Measurements from ENCODE around the gene BCL2L14.

Gene BCL2L14, protein sequence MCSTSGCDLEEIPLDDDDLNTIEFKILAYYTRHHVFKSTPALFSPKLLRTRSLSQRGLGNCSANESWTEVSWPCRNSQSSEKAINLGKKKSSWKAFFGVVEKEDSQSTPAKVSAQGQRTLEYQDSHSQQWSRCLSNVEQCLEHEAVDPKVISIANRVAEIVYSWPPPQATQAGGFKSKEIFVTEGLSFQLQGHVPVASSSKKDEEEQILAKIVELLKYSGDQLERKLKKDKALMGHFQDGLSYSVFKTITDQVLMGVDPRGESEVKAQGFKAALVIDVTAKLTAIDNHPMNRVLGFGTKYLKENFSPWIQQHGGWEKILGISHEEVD

DNA sequence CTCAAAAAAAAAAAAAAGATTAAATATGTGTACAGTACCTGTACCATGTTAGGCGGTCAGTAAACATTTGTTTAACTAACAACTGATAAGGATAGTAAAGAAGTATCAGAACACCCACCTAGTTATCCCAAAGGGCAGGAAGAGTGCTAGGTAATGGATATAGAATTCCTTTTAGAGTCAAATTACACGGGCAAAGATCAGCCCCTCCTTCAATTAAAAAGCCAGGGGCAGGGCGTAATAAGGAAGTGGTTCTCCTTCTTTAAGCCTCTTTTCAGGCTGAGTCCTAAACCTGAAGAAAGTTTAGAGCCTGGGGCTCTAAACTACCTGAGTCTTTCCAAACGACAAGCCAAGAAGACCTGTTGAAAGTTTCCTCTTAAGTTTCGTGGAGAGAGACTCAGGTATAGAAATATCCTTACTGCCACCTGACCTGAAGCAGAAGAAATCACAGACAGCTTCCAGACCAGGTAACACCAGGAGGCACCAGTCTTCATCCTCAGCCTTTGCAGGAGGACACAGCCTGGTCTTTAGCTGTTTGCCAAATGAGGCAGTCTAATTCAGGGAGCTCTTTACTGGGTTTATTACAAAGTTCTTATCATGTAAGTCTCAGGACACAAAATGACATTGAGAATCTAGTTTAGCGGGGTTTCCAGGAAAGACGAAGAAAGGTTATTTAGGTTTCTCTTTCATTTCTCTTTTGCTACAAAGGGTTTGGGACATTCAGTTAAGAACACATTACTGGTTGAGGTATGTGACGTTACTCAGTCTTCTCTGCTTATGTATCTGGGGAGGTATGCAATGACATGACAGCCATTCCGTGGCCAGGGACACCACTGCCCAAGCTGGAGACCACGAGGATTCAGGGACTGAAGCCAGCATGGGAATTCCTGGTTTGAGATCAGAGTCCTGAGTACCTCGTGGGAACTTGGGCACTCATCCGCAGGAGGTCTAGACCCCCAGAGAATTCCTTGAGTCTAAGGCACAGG lies at the start of gene BCL2L14:
BCL2L14 (plus strand) TSS at position 266 of the 983 bp plus-strand sequence. CDS start 8,367 bp downstream, outside the sequence.
- DNase-seq (ENCODE audit: low read depth): no peak

DNA sequence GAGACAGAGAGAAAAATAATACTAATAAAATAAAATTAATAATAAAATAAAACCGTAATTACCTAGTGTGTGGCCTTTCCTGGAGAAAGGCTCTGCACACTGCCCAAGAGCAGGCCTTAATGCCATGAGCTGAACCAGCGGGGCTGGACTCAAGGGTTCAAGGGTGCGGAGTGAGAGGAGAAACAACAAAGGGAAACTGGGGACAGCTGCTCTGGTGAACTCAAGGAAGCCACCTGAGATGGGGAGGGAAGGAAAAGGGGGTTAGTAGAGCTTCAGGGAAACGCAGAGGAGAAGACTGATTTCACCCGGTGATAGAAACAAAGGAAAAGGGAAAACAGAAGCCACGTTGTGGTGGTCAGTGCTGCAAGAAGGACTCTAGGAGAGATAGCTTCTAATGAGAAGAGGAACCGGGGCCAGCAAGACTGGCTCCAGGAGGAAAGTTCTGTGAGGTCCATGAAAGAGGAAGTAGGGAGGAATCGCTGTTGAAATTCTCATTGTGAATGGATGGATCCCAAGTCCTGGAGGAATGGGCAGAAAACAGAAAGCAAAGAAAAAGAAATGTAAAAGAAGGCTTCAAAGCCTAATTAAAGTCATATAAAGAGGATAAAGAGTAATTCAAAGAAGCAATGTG lies 48.3 kb upstream of the BCL2L14 start:
- no peak for DNase-seq (ENCODE audit: low read depth)

DNA sequence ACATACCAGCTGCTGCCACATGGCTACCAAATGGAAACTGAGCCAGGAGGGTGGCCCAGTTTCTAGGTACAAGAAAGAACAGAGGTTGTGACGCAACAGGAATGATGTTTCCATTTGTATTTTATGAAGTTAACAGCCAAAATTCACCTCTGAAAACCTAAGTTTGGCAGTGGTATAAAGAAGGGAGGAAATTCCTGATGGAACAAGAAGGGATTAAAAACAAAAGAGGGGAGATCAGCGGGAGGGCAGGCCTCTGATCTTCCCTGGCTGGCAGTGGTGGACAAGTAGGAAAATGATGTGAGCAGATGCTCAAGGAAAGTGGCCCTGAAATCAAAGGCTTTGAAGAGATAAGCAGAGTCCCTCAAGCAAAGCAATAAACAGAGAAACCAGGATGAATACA lies 47.3 kb upstream of the BCL2L14 start:
- DNase-seq (ENCODE audit: low read depth): no peak

DNA sequence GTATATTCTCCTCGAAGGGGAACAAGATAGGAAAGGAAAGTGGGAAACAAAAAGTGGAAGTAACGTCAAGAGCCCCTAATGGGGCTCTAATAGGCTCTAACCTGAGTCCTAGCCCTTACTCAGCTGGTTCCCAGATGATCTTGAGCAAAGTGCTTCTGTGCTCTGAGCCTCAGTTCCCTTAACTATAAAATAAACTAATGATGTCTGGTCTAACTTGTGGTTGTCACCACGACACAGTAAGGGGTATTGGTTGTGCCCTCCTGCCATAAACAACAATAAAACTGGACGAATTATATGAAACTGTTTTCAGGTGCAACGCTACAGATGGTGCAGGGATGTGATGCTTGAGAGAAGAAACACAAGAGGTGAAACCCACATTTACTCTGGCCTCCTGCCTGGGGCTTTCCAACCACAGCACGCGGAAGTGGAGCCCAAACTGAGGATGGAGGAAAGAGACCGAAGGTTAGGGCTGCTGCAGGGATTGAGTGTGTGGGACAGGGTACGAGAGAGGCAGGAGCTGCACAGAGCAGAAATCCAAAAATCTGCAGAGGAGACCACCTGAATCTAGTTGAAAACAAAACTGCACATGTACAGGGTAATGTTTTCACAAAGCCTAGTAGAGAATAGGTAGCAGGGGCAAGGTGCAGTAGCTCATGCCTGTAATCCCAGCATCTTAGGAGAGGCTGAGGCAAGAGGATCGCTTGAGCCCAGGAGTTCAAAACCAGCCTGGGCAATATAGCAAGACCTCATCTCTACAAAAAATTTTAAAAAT lies 45.6 kb upstream of the BCL2L14 start:
- no peak for DNase-seq (ENCODE audit: low read depth)

DNA sequence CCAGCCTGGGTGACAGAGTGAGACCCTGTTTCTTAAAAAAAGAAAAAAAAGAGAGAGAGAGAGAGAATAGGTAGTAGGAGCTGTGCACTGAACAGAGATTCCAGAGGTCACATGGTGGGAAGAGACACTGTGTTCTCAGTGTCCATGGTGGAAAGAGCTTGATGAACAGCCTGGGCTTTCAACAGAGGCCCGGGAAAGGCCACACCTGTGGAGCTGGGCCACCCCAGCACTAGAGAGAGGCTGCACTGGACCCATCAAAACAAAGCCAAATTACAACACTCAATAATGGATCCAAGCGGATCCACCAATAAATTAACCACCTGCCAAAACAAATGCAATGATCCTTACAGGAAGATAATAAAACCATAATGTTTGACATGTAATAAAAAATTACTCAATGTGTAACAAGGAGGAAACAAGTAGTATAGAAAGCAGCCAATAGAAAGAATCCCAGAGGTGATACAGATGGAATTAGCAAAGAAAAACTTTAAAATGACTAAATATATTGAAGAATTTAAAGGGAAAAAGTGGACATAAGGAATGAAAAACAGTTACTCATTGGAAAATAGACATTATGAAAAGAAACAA lies 44.8 kb upstream of the BCL2L14 start:
- no peak for DNase-seq (ENCODE audit: low read depth)

DNA sequence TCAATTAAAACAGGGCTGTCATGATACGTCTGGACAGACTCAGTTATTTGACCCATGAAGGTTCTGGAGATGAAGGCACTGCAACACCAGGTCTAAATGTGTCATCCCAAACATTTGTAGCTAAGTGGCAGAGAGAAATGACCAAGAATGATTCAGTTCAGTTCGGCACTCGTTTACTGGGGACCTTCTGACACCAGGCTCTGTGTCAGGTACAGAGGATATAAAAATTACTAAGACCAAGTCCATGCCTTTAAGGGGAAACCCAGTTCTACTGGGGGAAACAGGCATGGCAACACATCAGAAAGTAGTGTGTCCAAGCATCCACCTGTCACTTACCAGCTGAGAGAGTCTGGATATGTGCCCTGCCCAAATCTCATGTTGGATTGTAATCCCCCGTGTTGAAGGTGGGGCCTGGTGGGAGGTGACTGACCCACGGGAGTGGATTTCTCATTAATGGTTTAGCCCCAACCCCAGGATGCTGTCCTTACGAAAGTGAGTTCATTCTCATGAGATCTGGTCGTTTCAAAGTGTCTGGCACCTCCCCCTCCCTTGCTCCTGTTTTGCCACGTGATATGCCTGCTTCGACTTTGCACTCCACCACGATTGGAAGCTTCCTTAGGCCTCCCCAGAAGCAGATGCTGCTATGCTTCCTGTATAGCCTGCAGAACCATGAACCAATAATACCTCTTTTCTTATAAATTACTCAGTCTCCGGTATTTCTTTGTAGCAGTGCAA lies 41.9 kb upstream of the BCL2L14 start:
- no peak for DNase-seq (ENCODE audit: low read depth)

DNA sequence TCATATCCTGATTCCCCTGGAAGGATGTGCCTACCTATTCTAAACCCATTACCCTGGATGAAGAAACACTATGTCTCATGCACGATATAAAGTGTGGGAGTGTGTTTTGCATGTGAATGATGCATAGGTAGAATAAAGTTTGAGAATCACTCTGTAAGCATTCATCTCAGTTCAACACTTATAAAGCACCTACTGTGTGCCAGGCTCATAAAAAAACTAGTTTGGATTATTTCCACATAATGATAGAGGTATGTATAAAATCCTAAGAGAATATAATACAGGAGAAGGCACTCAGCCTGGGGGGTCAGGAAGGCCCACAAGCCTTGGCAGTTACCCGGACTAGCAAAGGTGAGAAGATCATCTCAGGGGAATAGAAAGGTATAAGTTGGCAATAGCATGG lies 41.1 kb upstream of the BCL2L14 start:
- DNase-seq (ENCODE audit: low read depth): no peak

DNA sequence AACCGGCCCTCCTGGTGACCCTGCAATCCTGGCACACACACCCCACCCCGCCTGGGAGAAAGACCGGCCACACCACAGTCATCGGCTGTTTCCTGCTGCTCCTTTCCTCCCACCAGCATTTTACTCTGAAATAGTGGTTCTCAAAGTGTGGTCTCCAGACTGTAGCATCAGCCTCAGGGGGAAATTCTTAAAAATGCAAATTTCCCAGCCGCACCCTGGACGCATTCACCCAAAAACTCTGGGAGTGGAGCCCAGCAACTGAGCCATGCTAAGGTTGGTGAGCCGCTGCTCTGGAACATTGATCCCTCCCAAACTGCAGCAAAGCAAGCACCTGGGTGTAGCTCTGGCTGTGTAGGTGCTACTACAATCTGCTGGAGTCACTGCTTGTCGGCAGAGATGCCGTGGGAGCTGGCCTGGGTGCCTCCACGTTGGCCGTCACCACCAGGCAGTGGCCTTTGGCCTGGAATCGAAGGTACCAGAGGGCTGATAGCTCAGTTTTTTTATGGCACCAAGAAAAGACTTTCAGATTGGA lies 38.4 kb upstream of the BCL2L14 start:
- no peak for DNase-seq (ENCODE audit: low read depth)

DNA sequence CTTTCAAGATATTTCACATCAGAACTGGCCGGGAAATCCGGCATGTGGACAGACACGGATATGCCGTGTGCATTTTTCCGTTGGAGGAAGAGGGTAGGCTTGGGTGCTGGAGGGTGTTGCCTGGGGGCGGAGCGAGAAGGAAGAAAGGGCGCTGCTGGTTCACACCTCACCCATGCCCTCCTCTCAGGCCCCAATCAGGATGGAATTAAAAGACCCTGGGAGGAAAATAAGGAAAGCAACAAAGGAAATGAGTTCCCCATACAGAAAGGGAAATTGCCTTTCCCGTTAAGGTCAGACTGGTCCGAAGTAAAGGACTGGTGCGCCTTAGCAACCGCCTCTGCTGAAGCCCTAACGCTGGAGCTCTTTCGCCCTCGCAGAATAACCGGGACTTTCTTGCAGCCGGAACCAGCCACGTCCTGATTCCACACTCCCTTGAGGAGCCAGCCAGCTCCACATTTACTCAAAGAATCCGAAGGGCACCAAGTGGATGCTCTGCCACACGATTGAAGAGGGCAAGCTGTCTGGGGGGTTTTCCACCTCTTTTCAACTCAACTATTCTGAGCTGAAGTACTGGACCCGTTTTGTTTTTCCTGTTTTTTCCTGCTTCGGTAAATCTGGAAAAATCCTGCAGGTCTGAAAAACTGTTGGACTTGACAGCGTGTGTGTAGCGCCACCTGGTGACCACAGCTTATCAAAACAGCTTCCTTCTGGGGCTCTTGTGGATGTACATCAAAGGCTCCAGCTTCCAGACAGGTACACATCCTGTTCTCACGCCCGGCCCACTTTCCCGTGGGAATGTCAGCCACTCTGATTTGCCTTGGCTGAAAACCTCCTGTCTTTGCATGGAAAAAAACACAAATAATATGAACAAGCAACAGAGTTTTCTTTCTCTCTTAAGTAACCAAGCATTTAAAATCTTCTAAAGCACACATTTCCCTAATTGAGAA lies 37.6 kb upstream of the BCL2L14 start:
- peak; percentile 65 for DNase-seq (ENCODE audit: low read depth)

DNA sequence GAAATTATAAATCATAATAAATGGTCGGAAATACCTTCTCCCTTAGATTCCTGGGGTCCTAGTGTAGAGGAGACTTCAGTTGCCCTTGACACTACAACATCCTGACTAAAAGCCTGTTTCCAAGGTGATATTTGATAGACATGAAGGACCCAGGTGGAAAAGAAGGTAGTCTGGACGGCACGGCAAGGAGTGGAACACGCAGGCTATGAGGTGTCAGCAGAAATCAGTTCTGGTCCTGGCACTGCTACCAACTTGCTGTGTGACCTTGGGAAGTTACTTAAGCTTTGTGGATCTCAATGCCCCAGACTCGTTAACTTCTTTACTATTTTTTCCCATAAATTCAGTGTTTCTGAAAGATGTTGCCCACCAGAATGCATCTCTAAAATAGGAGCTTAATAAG lies 36.9 kb upstream of the BCL2L14 start:
- DNase-seq (ENCODE audit: low read depth): no peak

DNA sequence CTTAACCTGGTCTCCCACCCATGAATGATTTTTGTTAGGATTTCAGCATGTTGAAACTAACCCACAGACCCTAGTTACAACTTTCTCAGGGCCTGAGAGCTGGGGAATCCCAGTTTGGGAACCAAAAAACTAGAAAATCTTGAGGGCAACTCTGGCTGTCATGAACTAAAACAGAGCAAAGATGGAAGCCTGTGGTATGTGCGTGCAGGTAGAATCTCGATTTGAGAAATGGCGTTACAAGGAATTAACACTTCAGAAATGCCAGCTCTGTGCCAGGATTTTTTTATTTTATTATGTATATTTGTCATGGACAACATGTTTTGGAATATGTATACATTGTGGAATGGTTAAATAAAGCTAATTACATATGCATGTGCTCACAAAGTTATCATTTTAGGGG lies 36.4 kb upstream of the BCL2L14 start:
- DNase-seq (ENCODE audit: low read depth): no peak

DNA sequence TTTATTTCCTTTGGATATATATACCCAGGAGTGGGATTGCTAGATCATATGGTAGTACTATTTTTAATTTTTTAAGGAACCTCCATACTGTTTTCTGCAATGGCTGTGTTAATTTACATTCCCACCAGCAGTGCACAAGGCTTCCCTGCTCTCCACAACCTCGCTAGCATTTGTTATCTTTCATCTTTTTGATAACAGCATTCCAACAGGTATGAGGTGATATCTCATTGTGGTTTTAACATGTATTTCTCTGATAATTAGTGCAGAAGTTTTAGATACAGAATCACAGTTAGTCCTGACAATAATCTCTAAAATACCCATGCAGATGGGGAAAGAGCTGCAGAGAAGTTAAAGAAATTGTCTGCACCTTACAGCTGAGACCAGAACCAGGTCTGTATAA lies 35.5 kb upstream of the BCL2L14 start:
- DNase-seq (ENCODE audit: low read depth): no peak

DNA sequence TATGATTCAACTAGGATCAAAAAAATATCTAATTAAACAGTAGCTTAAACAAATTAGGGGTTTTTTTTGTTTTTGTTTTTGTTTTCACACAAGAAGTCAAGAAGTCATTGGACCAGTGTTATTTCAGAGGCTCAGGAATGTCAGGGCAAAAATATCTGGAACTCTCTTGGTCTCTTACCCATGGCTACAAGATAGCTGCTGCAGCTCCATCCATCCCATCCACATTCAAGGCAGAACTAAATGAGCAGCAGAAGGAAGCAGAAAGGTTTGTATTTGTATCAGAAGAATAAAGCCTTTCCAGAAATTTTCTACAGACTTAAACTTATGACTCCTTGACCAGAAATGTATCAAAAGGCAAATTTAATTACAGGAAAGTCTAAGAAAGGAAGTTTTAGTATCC lies 33.8 kb upstream of the BCL2L14 start:
- DNase-seq (ENCODE audit: low read depth): no peak

DNA sequence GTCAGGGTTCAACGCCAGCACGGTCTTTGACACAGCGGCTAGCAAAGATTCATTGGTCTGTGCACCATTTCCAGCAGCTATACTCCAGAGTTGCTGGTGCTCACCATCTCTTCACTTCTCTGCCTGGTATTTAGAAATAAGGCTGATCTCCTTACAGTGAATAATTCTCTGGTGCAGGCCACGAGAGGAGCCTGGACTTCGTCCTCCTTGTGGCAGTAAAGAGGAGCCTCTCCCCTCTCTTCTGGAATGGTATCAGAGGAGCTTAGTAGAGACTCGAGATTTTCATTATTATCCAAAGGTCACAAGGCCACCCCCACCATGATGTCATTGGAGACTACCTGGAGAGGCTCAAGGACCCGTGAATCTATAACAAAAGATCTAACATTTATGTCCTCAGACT lies 30.8 kb upstream of the BCL2L14 start:
- no peak for DNase-seq (ENCODE audit: low read depth)

DNA sequence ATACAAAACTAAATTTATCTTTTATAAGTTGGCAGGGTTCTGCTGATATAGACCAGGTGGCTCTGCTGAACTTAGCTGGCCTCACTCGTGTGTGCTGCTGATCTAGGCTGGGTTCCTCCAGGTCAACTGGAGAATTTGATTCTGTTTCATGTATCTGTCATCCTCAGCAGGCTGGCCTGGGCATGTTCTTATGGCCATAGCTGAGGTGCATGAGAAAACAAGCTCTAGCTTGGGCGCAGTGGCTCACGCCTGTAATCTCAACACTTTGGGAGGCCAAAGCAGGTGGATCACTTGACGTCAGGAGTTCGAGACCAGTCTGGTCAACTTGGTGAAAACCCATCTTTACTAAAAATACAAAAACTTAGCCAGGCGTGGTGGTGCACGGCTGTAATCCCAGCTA lies 24.3 kb upstream of the BCL2L14 start:
- DNase-seq (ENCODE audit: low read depth): no peak

DNA sequence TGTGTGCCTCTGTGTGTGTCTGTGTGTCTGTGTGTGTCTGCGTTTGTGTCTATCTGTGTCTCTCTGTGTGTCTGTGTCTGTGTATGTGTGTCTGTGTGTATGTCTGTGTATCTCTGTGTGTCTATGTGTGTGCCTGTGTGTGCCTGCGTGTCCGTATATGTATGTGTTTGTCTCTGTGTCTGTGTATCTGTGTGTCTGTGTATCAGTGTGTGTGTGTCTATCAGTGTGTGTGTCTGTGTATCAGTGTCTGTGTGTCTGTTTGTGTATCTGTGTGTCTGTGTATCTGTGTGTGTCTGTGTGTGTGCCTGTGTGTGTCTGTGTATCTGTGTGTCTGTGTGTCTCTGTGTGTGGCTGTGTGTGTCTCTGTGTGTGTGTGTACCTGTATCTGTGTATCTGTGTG lies 23.1 kb upstream of the BCL2L14 start:
- DNase-seq (ENCODE audit: low read depth): no peak

DNA sequence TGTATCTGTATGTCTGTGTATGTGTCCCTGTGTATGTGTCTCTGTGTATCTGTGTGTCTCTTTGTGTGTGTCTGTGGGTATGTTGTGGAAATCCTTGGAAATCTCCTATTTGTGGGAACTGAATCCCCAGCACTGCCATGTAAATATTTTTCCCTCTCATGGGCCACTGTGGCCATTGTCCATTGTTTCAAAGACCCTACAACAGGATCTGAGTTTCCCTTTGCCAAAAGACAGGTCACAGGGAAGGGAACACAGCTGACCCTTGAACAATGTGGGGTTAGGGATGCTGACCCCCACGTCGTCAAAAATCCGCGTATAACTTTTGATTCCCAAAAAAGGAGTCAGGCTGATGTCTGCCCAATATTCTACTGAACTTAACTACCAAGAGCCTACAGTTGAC lies 22.5 kb upstream of the BCL2L14 start:
- no peak for DNase-seq (ENCODE audit: low read depth)

DNA sequence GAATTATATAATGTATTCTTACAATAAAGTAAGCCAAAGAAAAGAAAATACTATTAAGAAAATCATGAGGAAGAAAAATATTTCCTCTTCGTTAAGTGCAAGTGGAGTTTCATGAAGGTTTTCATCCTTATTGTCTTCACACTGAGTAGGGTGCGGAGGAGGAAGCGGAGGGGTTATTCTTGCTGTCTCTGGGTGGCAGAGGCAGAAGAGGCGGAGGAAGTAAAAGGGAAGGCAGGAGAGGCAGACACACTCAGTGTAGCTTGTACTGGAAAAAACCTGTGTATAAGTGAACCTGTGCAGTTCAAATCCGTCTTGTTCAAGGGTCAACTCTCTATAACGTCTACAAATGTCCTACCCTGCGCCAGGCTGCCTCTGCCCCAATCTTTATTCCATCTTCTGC lies 22.0 kb upstream of the BCL2L14 start:
- DNase-seq (ENCODE audit: low read depth): no peak

DNA sequence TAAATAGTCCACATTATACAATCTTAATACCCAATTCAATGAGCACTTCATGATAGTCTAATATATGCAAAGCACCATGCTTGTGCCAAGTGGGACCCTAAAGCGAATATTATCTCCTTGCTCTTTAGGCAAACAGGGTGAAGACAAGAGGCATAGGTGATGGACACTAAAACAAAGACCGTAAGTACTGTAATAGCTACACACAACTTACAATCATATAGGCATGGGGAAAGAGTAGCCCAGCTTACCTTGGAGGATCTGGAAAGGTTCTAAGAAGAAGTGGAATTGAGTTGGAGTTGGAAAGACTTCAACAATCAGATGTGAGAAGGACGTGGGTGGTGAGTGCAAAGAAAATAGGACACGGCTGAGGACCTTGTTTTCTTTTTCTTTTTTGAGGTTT lies 19.1 kb upstream of the BCL2L14 start:
- DNase-seq (ENCODE audit: low read depth): no peak

All from activated T-cell treated with anti-CD3 and anti-CD28 coated beads for 24 hours (primary cell).